ENCODE results near the gene FNDC3B. TPM values are rescaled to one million over a fixed set of nuclear protein-coding genes. Genes with fewer than 3 reads are reported as not detected.

The FNDC3B gene
- total RNA-seq, 1 donor from 2014 or later = 29.5 TPM

GRCh38 chr3:172387728-172388127 lies 348.4 kb downstream of the FNDC3B start:
- Histone ChIP-seq H3K4me2 (no peak overlapping the region), H3K79me2 (ENCODE audit: low read depth) (no peaks in the 10 kb centered on the region), H3K9ac (no peak overlapping the region), H4K20me1 (ENCODE audit: low read depth) (no peaks in the 10 kb centered on the region), H3K27me3 (no peaks in the 10 kb centered on the region), H3K4me1 (peaks cover 6% of the 10 kb centered on the region), H3K9me3 (ENCODE audit: low read depth) (no peaks in the 10 kb centered on the region), H3K27ac (no peak overlapping the region), H3K36me3 (no peaks in the 10 kb centered on the region), H3K4me3 (no peak overlapping the region), H2AFZ (replicated peaks) (no peak overlapping the region), H3F3A (ENCODE audit: low read depth) (no peaks in the 10 kb centered on the region)
- Mint-ChIP-seq H3K4me3 (no peak overlapping the region), H3K36me3 (peaks cover 27% of the 10 kb centered on the region), H3K27me3 (ENCODE audit: insufficient read depth, low read depth) (no peaks in the 10 kb centered on the region), H3K27ac (no peak overlapping the region), H3K9me3 (no peaks in the 10 kb centered on the region), H3K4me1 (peaks cover 8% of the 10 kb centered on the region)
- TF ChIP-seq, protein P1, sequence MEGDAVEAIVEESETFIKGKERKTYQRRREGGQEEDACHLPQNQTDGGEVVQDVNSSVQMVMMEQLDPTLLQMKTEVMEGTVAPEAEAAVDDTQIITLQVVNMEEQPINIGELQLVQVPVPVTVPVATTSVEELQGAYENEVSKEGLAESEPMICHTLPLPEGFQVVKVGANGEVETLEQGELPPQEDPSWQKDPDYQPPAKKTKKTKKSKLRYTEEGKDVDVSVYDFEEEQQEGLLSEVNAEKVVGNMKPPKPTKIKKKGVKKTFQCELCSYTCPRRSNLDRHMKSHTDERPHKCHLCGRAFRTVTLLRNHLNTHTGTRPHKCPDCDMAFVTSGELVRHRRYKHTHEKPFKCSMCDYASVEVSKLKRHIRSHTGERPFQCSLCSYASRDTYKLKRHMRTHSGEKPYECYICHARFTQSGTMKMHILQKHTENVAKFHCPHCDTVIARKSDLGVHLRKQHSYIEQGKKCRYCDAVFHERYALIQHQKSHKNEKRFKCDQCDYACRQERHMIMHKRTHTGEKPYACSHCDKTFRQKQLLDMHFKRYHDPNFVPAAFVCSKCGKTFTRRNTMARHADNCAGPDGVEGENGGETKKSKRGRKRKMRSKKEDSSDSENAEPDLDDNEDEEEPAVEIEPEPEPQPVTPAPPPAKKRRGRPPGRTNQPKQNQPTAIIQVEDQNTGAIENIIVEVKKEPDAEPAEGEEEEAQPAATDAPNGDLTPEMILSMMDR (IDR thresholded peaks at IDR 0.05) = no peak
- TF ChIP-seq EZH2 (IDR thresholded peaks at IDR 0.05) (no peak), EZH2phosphoT487 (IDR thresholded peaks at IDR 0.05) (no peak)
- no peak for DNase-seq (ENCODE audit: low spot score)

DNA sequence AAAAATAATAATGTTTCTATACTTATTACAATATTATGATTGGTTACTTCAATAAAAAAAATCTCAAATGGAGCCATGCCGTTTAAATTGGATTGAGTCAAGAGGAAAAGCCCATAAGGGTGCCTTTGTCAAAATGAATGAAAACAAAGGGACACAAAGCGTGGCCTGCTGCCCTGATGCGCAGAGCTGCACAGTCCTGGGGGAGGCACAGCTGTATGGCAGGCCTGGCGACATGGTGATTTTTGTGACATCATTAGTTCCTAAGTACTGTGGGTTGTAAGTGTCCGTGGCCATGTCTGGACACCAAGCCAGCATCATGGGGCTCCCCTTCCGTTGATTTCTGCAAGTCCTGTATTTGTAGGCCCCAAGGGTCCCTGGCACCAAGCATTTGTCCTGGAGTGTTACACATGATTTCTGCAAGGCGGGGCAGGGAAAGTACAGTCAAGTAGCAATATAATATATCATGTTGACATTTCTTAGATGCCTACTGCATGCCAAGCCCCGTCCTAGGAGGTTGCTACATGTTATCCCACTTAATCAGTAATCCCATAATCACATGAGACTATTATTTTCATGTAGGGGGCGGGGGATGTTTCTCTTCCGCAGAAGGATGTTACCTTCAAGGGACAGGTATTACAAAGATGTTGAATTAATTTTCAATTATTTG lies 349.2 kb downstream of the FNDC3B start:
- no peaks in the 10 kb centered on the region for H3K9me3 ChIP-seq (ENCODE audit: low read depth)
- no peaks in the 10 kb centered on the region for H3K79me2 ChIP-seq (ENCODE audit: low read depth)
- no peaks in the 10 kb centered on the region for H3K9me3 Mint-ChIP-seq
- H3K27ac Mint-ChIP-seq = no peak overlapping the region
- peaks cover 6% of the 10 kb centered on the region for H3K4me1 ChIP-seq
- H3K4me3 Mint-ChIP-seq = no peak overlapping the region
- TF ChIP-seq EZH2 (IDR thresholded peaks at IDR 0.05) = no peak
- H3K27me3 Mint-ChIP-seq (ENCODE audit: insufficient read depth, low read depth) = no peaks in the 10 kb centered on the region
- H3K36me3 Mint-ChIP-seq = peaks cover 28% of the 10 kb centered on the region
- no peak overlapping the region for H3K9ac ChIP-seq
- H3K4me3 ChIP-seq = no peak overlapping the region
- H2AFZ ChIP-seq (replicated peaks) = no peak overlapping the region
- H4K20me1 ChIP-seq (ENCODE audit: low read depth) = no peaks in the 10 kb centered on the region
- peaks cover 8% of the 10 kb centered on the region for H3K4me1 Mint-ChIP-seq
- H3K27ac ChIP-seq = no peak overlapping the region
- no peaks in the 10 kb centered on the region for H3F3A ChIP-seq (ENCODE audit: low read depth)
- H3K36me3 ChIP-seq = peaks cover 6% of the 10 kb centered on the region
- H3K4me2 ChIP-seq = no peak overlapping the region
- DNase-seq (ENCODE audit: low spot score) = no peak
- no peaks in the 10 kb centered on the region for H3K27me3 ChIP-seq

- Histone ChIP-seq H4K20me1 (ENCODE audit: low read depth) (no peaks in the 10 kb centered on the region), H3K9ac (no peak overlapping the region), H3K9me3 (ENCODE audit: low read depth) (no peaks in the 10 kb centered on the region), H3K4me1 (peaks cover 6% of the 10 kb centered on the region), H3F3A (ENCODE audit: low read depth) (no peaks in the 10 kb centered on the region), H3K36me3 (peaks cover 6% of the 10 kb centered on the region), H2AFZ (replicated peaks) (no peak overlapping the region), H3K79me2 (ENCODE audit: low read depth) (no peaks in the 10 kb centered on the region), H3K4me2 (no peak overlapping the region), H3K27me3 (no peaks in the 10 kb centered on the region), H3K4me3 (no peak overlapping the region), H3K27ac (peak overlapping the region; percentile 49)
- H3K27ac Mint-ChIP-seq = no peak overlapping the region
- no peak for DNase-seq (ENCODE audit: low spot score)
- TF ChIP-seq, protein P1 (IDR thresholded peaks at IDR 0.05) = no peak
- TF ChIP-seq EZH2phosphoT487 (IDR thresholded peaks at IDR 0.05) = no peak
- TF ChIP-seq EZH2 (IDR thresholded peaks at IDR 0.05) = no peak
- peaks cover 8% of the 10 kb centered on the region for H3K4me1 Mint-ChIP-seq
- H3K4me3 Mint-ChIP-seq = no peak overlapping the region
- no peaks in the 10 kb centered on the region for H3K9me3 Mint-ChIP-seq
- H3K27me3 Mint-ChIP-seq (ENCODE audit: insufficient read depth, low read depth) = no peaks in the 10 kb centered on the region
- peaks cover 30% of the 10 kb centered on the region for H3K36me3 Mint-ChIP-seq
These were observed 351.4 kb downstream of the FNDC3B start for GRCh38 chr3:172390792-172391191.

- no peak overlapping the region for H3K4me3 Mint-ChIP-seq
- H3K9ac ChIP-seq = no peak overlapping the region
- H3K4me1 Mint-ChIP-seq = peaks cover 8% of the 10 kb centered on the region
- peaks cover 6% of the 10 kb centered on the region for H3K36me3 ChIP-seq
- H4K20me1 ChIP-seq (ENCODE audit: low read depth) = no peaks in the 10 kb centered on the region
- no peak overlapping the region for H3K4me3 ChIP-seq
- no peak overlapping the region for H2AFZ ChIP-seq (replicated peaks)
- no peaks in the 10 kb centered on the region for H3K79me2 ChIP-seq (ENCODE audit: low read depth)
- no peak overlapping the region for H3K27ac Mint-ChIP-seq
- no peak overlapping the region for H3K4me2 ChIP-seq
- no peaks in the 10 kb centered on the region for H3F3A ChIP-seq (ENCODE audit: low read depth)
- H3K4me1 ChIP-seq = peaks cover 6% of the 10 kb centered on the region
- H3K9me3 Mint-ChIP-seq = no peaks in the 10 kb centered on the region
- no peaks in the 10 kb centered on the region for H3K27me3 ChIP-seq
- no peak for DNase-seq (ENCODE audit: low spot score)
- no peaks in the 10 kb centered on the region for H3K27me3 Mint-ChIP-seq (ENCODE audit: insufficient read depth, low read depth)
- H3K36me3 Mint-ChIP-seq = peaks cover 31% of the 10 kb centered on the region
- TF ChIP-seq, protein P1 (IDR thresholded peaks at IDR 0.05) = no peak
- no peak for TF ChIP-seq EZH2 (IDR thresholded peaks at IDR 0.05)
- no peak for TF ChIP-seq EZH2phosphoT487 (IDR thresholded peaks at IDR 0.05)
- H3K9me3 ChIP-seq (ENCODE audit: low read depth) = no peaks in the 10 kb centered on the region
- H3K27ac ChIP-seq = peak overlapping the region; percentile 49
These were observed 352.4 kb downstream of the FNDC3B start for GRCh38 chr3:172391592-172392302.

All from neural progenitor cell (in vitro differentiated cells).